CD14-positive monocyte (primary cell): ENCODE results near the gene IFNK. TPM values are rescaled to one million over a fixed set of nuclear protein-coding genes. Genes with fewer than 3 reads are reported as not detected.
A peak's percentile ranks its signal among the peaks of the same experiment; 100 is the strongest.

Experiments
- DNase-seq, 3 donors: peaks; one replicate each; pipeline ENCODE4 v3.0.0-alpha.2; 2011 to 2022
- H2AFZ ChIP-seq: 2 replicates; pipeline ENCODE4 v1.6.0; 2012; ENCODE audit warnings: mild to moderate bottlenecking, low read depth, low read length, inconsistent platforms; ENCODE audit not compliant: insufficient read depth, poor library complexity, severe bottlenecking
- H3K27ac ChIP-seq, 2 donors: 1 replicate in 1 of 2; 2 replicates in 1 of 2; pipeline ENCODE4 v1.5.1; 2012 to 2013; ENCODE audit warnings: low read length in 2 of 2, control low read depth in 1 of 2, inconsistent platforms in 1 of 2, low read depth in 1 of 2, mild to moderate bottlenecking in 1 of 2
- H3K27me3 ChIP-seq, 2 donors: one replicate each; pipeline versions ENCODE4 v1.6.0 to v1.6.1; 2011 to 2013; ENCODE audit warnings: low read length in 2 of 2; ENCODE audit not compliant: control insufficient read depth in 2 of 2, insufficient read depth in 2 of 2
- H3K36me3 ChIP-seq, 2 donors: replicated peaks in 1 of 2; 1 replicate in 1 of 2; 2 replicates in 1 of 2; pipeline versions ENCODE4 v1.5.1 to v1.6.1; 2012 to 2013; ENCODE audit warnings: low read length in 2 of 2, control low read depth in 1 of 2, inconsistent platforms in 1 of 2, mild to moderate bottlenecking in 1 of 2; ENCODE audit not compliant: insufficient read depth in 2 of 2, control insufficient read depth in 1 of 2
- H3K4me1 ChIP-seq, 2 donors: 1 replicate in 1 of 2; 2 replicates in 1 of 2; pipeline versions ENCODE4 v1.5.1 to v1.6.1; 2012 to 2013; ENCODE audit warnings: low read length in 2 of 2, control low read depth in 1 of 2, inconsistent platforms in 1 of 2, mild to moderate bottlenecking in 1 of 2, moderate library complexity in 1 of 2; ENCODE audit not compliant: insufficient read depth in 2 of 2, control insufficient read depth in 1 of 2
- H3K4me2 ChIP-seq: replicated peaks from 2 replicates; pipeline ENCODE3; 2012; ENCODE audit warnings: low read length, moderate library complexity, mild to moderate bottlenecking; ENCODE audit not compliant: poor library complexity, severe bottlenecking; ENCODE audit errors: extremely low read depth
- H3K4me3 ChIP-seq, 3 experiments: fragments of 200-600 bp in 1 of 3; sonication (generic) in 1 of 3; replicated peaks in 1 of 3; 1 replicate in 2 of 3; 2 replicates in 1 of 3; pipeline ENCODE4 v1.5.1; 2011 to 2013; ENCODE audit warnings: low read length in 3 of 3, mild to moderate bottlenecking in 3 of 3, control low read depth in 2 of 3, low read depth in 2 of 3, inconsistent platforms in 1 of 3, moderate library complexity in 1 of 3
- H3K79me2 ChIP-seq: 2 replicates; pipeline ENCODE4 v1.6.0; 2012; ENCODE audit warnings: mild to moderate bottlenecking, control low read depth, inconsistent platforms, low read length, moderate library complexity; ENCODE audit not compliant: insufficient read depth
- H3K9ac ChIP-seq: 2 replicates; pipeline ENCODE4 v1.6.0; 2017; ENCODE audit warnings: low read length, mild to moderate bottlenecking; ENCODE audit not compliant: insufficient read depth, poor library complexity, severe bottlenecking
- H3K9me3 ChIP-seq, 2 donors: replicated peaks in 1 of 2; 1 replicate in 1 of 2; 2 replicates in 1 of 2; pipeline versions ENCODE4 v1.5.1 to v1.6.1; 2012 to 2013; ENCODE audit warnings: low read length in 2 of 2, control low read depth in 1 of 2; ENCODE audit not compliant: control insufficient read depth in 1 of 2, insufficient read depth in 1 of 2
- H4K20me1 ChIP-seq: 2 replicates; pipeline ENCODE4 v1.6.0; 2012; ENCODE audit warnings: mild to moderate bottlenecking, low read length, control low read depth, moderate library complexity; ENCODE audit not compliant: insufficient read depth
- H3K27ac Mint-ChIP-seq, 7 donors: one replicate each; pipeline ENCODE4 v1.8.0; 2020; ENCODE audit warnings: mild to moderate bottlenecking in 7 of 7, mixed read lengths in 7 of 7, moderate library complexity in 6 of 7, inconsistent platforms in 2 of 7
- H3K27me3 Mint-ChIP-seq, 3 donors: one replicate each; pipeline ENCODE4 v1.8.0; 2021 to 2022; ENCODE audit warnings: low read depth in 3 of 3, mild to moderate bottlenecking in 3 of 3, mixed read lengths in 3 of 3, moderate library complexity in 3 of 3, inconsistent platforms in 1 of 3
- H3K36me3 Mint-ChIP-seq, 2 donors: one replicate each; pipeline ENCODE4 v1.8.0; 2020; ENCODE audit warnings: mixed read lengths in 2 of 2, inconsistent platforms in 1 of 2, mild to moderate bottlenecking in 1 of 2
- H3K4me1 Mint-ChIP-seq: one replicate; pipeline ENCODE4 v1.8.0; 2020; ENCODE audit warnings: mild to moderate bottlenecking, mixed read lengths
- H3K4me3 Mint-ChIP-seq, 2 donors: one replicate each; pipeline ENCODE4 v1.8.0; 2020; ENCODE audit warnings: mild to moderate bottlenecking in 2 of 2, mixed read lengths in 2 of 2, moderate library complexity in 1 of 2
- H3K9me3 Mint-ChIP-seq, 7 donors: one replicate each; pipeline ENCODE4 v1.8.0; 2020 to 2022; ENCODE audit warnings: mixed read lengths in 7 of 7, mild to moderate bottlenecking in 6 of 7, moderate library complexity in 6 of 7, inconsistent platforms in 2 of 7
- CTCF ChIP-seq: fragments of 200-600 bp; IDR thresholded peaks from one replicate; pipeline ENCODE4 v1.8.0; 2022; ENCODE audit warnings: antibody characterized with exemption, mild to moderate bottlenecking
- WGBS: methylation state at CpG from one replicate; pipeline ENCODE4 v1.1.5; 2013; ENCODE audit warnings: missing lambda C conversion rate; ENCODE audit not compliant: insufficient coverage; 5-methylcytosine and 5-hydroxymethylcytosine counted together
- intact Hi-C, 2 donors: fragments of 100-400 bp; cut with micrococcal nuclease; formaldehyde crosslinking; loops; one replicate each; pipeline versions ENCODE4 v1.15.0 to v1.15.1; 2023
- polyA plus RNA-seq, 3 donors: library from polyadenylated mRNA; depleted of rRNA in 1 of 3; unstranded in 2 of 3; stranded (reverse) in 1 of 3; fragments of 300-500 nt in 2 of 3; fragments of >200 nt in 1 of 3; fragmentation: Illumina TruSeq in 2 of 3; gene quantifications; 1 replicate in 2 of 3; 2 replicates in 1 of 3; pipeline ENCODE4 v1.2.3, GENCODE V29; 2012 to 2021

The IFNK gene
- polyA plus RNA-seq, 3 donors: not detected

GRCh38 chr9:27540502-27540901 lies 16.4 kb downstream of the IFNK start:
- H3K79me2 ChIP-seq: no peaks in the 10 kb centered on the region
- no peak overlapping the region for H2AFZ ChIP-seq
- H3K9me3 ChIP-seq: no peaks in the 10 kb centered on the region
- Mint-ChIP-seq H3K27me3 (no peaks in the 10 kb centered on the region), H3K4me3 (no peak overlapping the region), H3K27ac (peak overlapping the region in 4 of 7 donors; percentile 6 to 90 (median 74)), H3K4me1 (peaks cover 26% of the 10 kb centered on the region), H3K36me3 (peaks cover 71 to 86% of the 10 kb centered on the region in 2 donors), H3K9me3 (no peaks in the 10 kb centered on the region)
- H3K9ac ChIP-seq: no peak overlapping the region
- H3K27me3 ChIP-seq: no peaks in the 10 kb centered on the region
- no CpG with 5 or more reads among the region's 1 CpG for WGBS
- peaks cover 42% of the 10 kb centered on the region for H4K20me1 ChIP-seq
- no peak for TF ChIP-seq CTCF
- intact Hi-C loops: no loop called here
- no peak overlapping the region for H3K4me2 ChIP-seq
- peaks cover 17 to 18% of the 10 kb centered on the region in 2 donors for H3K4me1 ChIP-seq
- peaks cover 63 to 85% of the 10 kb centered on the region in 2 donors for H3K36me3 ChIP-seq
- peak overlapping the region in 1 of 2 donors; percentile 79 for H3K27ac ChIP-seq
- H3K4me3 ChIP-seq: no peak overlapping the region
- no peak for DNase-seq

- Histone ChIP-seq H2AFZ (no peak overlapping the region), H3K27me3 (no peaks in the 10 kb centered on the region), H4K20me1 (peaks cover 45% of the 10 kb centered on the region), H3K9me3 (no peaks in the 10 kb centered on the region), H3K79me2 (no peaks in the 10 kb centered on the region), H3K27ac (no peak overlapping the region), H3K4me2 (no peak overlapping the region), H3K4me3 (no peak overlapping the region), H3K9ac (no peak overlapping the region), H3K36me3 (peaks cover 60 to 83% of the 10 kb centered on the region in 2 donors), H3K4me1 (peaks cover 17 to 18% of the 10 kb centered on the region in 2 donors)
- H3K36me3 Mint-ChIP-seq: peaks cover 64 to 82% of the 10 kb centered on the region in 2 donors
- H3K4me1 Mint-ChIP-seq: peaks cover 21% of the 10 kb centered on the region
- no peaks in the 10 kb centered on the region for H3K9me3 Mint-ChIP-seq
- intact Hi-C loops: no loop called here
- no peak for DNase-seq
- no peaks in the 10 kb centered on the region for H3K27me3 Mint-ChIP-seq
- TF ChIP-seq CTCF: no peak
- no peak overlapping the region for H3K4me3 Mint-ChIP-seq
- no CpG with 5 or more reads among the region's 4 CpGs for WGBS
- peak overlapping the region in 6 of 7 donors; percentile 22 to 80 (median 56) for H3K27ac Mint-ChIP-seq
These were observed 17.6 kb downstream of the IFNK start for GRCh38 chr9:27541740-27542139.
